OCI-LY1 (cell line): ENCODE data around the gene LRRC4.

Experiments used
- H2AFZ ChIP-seq: fragments of 200-600 bp; sonication (generic), shearing (Covaris generic); 2 replicates; pipeline ENCODE4 v1.6.0; 2014; ENCODE audit warnings: antibody characterized with exemption, mild to moderate bottlenecking, low read length
- H3F3A ChIP-seq: fragments of 200-600 bp; sonication (generic), shearing (Covaris generic); 2 replicates; pipeline ENCODE4 v1.6.0; 2014; ENCODE audit warnings: mild to moderate bottlenecking, antibody characterized with exemption, low read length, moderate library complexity; ENCODE audit not compliant: insufficient read depth
- H3K27ac ChIP-seq: fragments of 200-600 bp; sonication (generic); 2 replicates; pipeline ENCODE4 v1.5.1; 2014; ENCODE audit warnings: low read length, mixed run types, mild to moderate bottlenecking, low read depth; ENCODE audit not compliant: poor library complexity, severe bottlenecking
- H3K27me3 ChIP-seq: fragments of 200-600 bp; sonication (generic); 2 replicates; pipeline ENCODE4 v1.6.0; 2014; ENCODE audit warnings: antibody characterized with exemption, mild to moderate bottlenecking, low read length, moderate library complexity; ENCODE audit not compliant: insufficient read depth
- H3K36me3 ChIP-seq: fragments of 200-600 bp; sonication (generic); 2 replicates; pipeline ENCODE4 v1.6.1; 2014; ENCODE audit warnings: mild to moderate bottlenecking, antibody characterized with exemption, low read length, moderate library complexity, mixed read lengths; ENCODE audit not compliant: insufficient read depth
- H3K4me1 ChIP-seq: fragments of 200-600 bp; sonication (generic); 2 replicates; pipeline ENCODE4 v1.5.1; 2014; ENCODE audit warnings: mild to moderate bottlenecking, low read length, moderate library complexity; ENCODE audit not compliant: insufficient read depth, severe bottlenecking
- H3K4me2 ChIP-seq: fragments of 200-600 bp; sonication (generic), shearing (Covaris generic); 2 replicates; pipeline ENCODE4 v1.6.1; 2014; ENCODE audit warnings: low read length
- H3K4me3 ChIP-seq: fragments of 200-600 bp; sonication (generic); 2 replicates; pipeline ENCODE4 v1.5.1; 2014; ENCODE audit warnings: low read length, low read depth, mild to moderate bottlenecking, mixed read lengths; ENCODE audit not compliant: poor library complexity, severe bottlenecking
- H3K79me2 ChIP-seq: fragments of 200-600 bp; shearing (Covaris generic); 2 replicates; pipeline ENCODE4 v1.6.1; 2016; ENCODE audit warnings: mixed run types, low read length, mixed read lengths; ENCODE audit not compliant: insufficient read depth
- H3K9ac ChIP-seq: fragments of 200-600 bp; sonication (generic), shearing (Covaris generic); 2 replicates; pipeline ENCODE4 v1.6.1; 2014; ENCODE audit warnings: mild to moderate bottlenecking, low read length, mixed read lengths
- H3K9me2 ChIP-seq: fragments of 200-600 bp; sonication (generic), shearing (Covaris generic); 2 replicates; pipeline ENCODE4 v1.6.1; 2014; ENCODE audit warnings: low read depth, mild to moderate bottlenecking, low read length, mixed read lengths
- H3K9me3 ChIP-seq: fragments of 200-600 bp; shearing (Covaris generic); 2 replicates; pipeline ENCODE4 v1.6.1; 2014; ENCODE audit warnings: low read length, mixed read lengths
- H4K20me1 ChIP-seq: fragments of 200-600 bp; sonication (generic), shearing (Covaris generic); 2 replicates; pipeline ENCODE4 v1.6.0; 2016; ENCODE audit warnings: mild to moderate bottlenecking, low read length; ENCODE audit not compliant: insufficient read depth
- CTCF ChIP-seq: fragments of 200-600 bp; sonication (generic), shearing (Covaris generic); IDR thresholded peaks from 2 replicates; pipeline ENCODE4 v1.5.1; 2017; ENCODE audit warnings: mild to moderate bottlenecking, antibody characterized with exemption, low read length, moderate library complexity, mixed read lengths
- EZH2 ChIP-seq: fragments of 200-600 bp; sonication (generic), shearing (Covaris generic); IDR thresholded peaks from 2 replicates; pipeline ENCODE4 v1.8.0; 2017; ENCODE audit warnings: borderline replicate concordance, mixed run types, mild to moderate bottlenecking, antibody characterized with exemption, low read length, moderate library complexity, mixed read lengths

Gene LRRC4

GRCh38 chr7:128035712-128036111 is 4.5 kb upstream of the LRRC4 start:
- Histone ChIP-seq H3K4me1 (peaks cover 18% of the 10 kb centered on the region), H3K4me2 (no peak overlapping the region), H3K9me3 (no peaks in the 10 kb centered on the region), H3K4me3 (no peak overlapping the region), H3K27ac (no peak overlapping the region), H4K20me1 (no peaks in the 10 kb centered on the region), H2AFZ (no peak overlapping the region), H3K27me3 (peaks cover 10% of the 10 kb centered on the region; the same call in 1 of the 2 replicates), H3K9ac (no peak overlapping the region), H3K9me2 (no peaks in the 10 kb centered on the region), H3F3A (no peaks in the 10 kb centered on the region), H3K36me3 (no peaks in the 10 kb centered on the region; the same call in 1 of the 2 replicates), H3K79me2 (no peaks in the 10 kb centered on the region)
- TF ChIP-seq EZH2 (no peak), CTCF (peak; percentile 50)

GRCh38 chr7:128034825-128035224 is 3.6 kb upstream of the LRRC4 start:
- Histone ChIP-seq H2AFZ (no peak overlapping the region), H3K27me3 (peaks cover 10% of the 10 kb centered on the region; the same call in 1 of the 2 replicates), H3K27ac (no peak overlapping the region), H4K20me1 (no peaks in the 10 kb centered on the region), H3F3A (no peaks in the 10 kb centered on the region), H3K4me1 (peaks cover 24% of the 10 kb centered on the region), H3K9me2 (no peaks in the 10 kb centered on the region), H3K79me2 (no peaks in the 10 kb centered on the region), H3K4me3 (no peak overlapping the region), H3K36me3 (peaks cover 5% of the 10 kb centered on the region; the same call in 1 of the 2 replicates), H3K9ac (no peak overlapping the region), H3K9me3 (no peaks in the 10 kb centered on the region), H3K4me2 (no peak overlapping the region)
- TF ChIP-seq CTCF (no peak), EZH2 (no peak)

GRCh38 chr7:128033246-128033645 is 2.0 kb upstream of the LRRC4 start:
- H3F3A ChIP-seq: no peaks in the 10 kb centered on the region
- no peak for TF ChIP-seq CTCF
- H3K9me2 ChIP-seq: no peaks in the 10 kb centered on the region
- H3K27me3 ChIP-seq: peaks cover 10% of the 10 kb centered on the region; the same call in 1 of the 2 replicates
- H3K36me3 ChIP-seq: peaks cover 19% of the 10 kb centered on the region
- no peak overlapping the region for H3K27ac ChIP-seq
- no peak overlapping the region for H3K9ac ChIP-seq
- no peak overlapping the region for H2AFZ ChIP-seq
- no peaks in the 10 kb centered on the region for H3K79me2 ChIP-seq
- H3K4me2 ChIP-seq: no peak overlapping the region
- peaks cover 24% of the 10 kb centered on the region for H3K4me1 ChIP-seq
- no peak overlapping the region for H3K4me3 ChIP-seq
- no peaks in the 10 kb centered on the region for H3K9me3 ChIP-seq
- H4K20me1 ChIP-seq: no peaks in the 10 kb centered on the region
